HT-29 (cell line): ENCODE results near the gene BOLL. TPM values are rescaled to one million over a fixed set of nuclear protein-coding genes. Genes with fewer than 3 reads are reported as not detected.
"Not testable (repeated sequence)": the region's sequence is repeated elsewhere in the genome, so short reads cannot be mapped to it uniquely, and the experiment has no call there.

Source experiments
- DNase-seq: peaks from one replicate; pipeline ENCODE4 v3.0.0-alpha.2; 2015; ENCODE audit warnings: low spot score
- total RNA-seq: library from RNA; depleted of rRNA; stranded (reverse); fragments of >200 nt; shearing (Covaris generic); gene quantifications from 2 replicates; pipeline ENCODE4 v1.2.3, GENCODE V29; 2014

BOLL gene
- total RNA-seq, 1 experiment from 2014 or later, result not detected

DNA sequence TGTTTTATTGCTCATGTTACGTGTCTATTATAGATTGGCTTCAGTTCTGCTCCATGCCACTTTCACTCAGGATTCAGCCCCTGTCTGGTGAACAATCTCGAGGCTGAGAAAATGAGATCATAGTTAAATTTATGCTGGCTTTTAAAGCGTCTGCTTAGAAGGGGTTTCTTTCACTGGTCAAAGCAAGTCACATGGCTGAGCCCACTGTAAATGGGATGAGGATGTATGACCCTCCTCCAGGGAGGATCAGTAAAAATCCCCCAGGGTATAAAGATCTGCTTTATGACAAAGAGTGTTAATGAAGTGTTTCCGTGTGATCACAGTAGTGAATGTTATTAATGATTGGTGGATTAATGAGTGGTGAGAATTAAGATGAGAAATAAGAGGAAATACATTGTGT is 13.1 kb upstream of the BOLL start:
- no peak for DNase-seq

DNA sequence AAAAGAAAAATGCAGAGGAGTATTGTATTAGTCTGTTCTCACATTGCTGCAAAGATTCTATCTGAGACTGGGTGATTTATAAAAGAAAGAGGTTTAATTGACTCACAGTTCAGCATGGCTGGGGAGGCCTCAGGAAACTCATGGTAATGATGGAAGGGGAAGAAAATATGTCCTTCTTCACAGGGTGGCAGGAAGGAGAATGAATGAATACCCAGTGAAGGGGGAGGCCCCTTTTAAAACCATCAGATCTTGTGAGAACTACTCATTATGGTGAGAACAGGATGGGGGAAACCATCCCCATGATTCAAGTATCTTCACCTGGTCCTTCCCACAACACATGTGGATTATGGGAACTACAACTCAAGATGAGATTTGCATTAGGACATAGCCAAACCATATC is 10.2 kb upstream of the BOLL start:
- DNase-seq, result no peak

DNA sequence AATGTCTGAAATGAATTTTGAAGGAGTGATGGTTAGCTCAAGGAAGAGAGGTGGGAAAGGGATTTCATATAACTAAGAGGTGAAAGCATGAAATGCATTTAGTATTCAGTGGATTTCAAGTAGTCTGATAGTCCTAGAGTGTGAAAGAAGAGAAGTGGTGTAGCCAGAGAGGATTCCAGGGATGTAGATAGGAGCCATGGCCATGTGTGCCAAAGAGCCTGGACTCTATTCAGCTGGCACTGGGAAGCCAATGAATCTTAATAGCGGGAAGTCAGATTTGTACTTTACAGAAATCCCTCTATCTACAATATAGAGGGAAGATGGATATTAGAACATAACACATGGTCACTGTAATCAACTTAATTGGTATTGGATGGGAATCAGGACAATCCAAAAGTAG is 8.3 kb upstream of the BOLL start:
- DNase-seq, result no peak

DNA sequence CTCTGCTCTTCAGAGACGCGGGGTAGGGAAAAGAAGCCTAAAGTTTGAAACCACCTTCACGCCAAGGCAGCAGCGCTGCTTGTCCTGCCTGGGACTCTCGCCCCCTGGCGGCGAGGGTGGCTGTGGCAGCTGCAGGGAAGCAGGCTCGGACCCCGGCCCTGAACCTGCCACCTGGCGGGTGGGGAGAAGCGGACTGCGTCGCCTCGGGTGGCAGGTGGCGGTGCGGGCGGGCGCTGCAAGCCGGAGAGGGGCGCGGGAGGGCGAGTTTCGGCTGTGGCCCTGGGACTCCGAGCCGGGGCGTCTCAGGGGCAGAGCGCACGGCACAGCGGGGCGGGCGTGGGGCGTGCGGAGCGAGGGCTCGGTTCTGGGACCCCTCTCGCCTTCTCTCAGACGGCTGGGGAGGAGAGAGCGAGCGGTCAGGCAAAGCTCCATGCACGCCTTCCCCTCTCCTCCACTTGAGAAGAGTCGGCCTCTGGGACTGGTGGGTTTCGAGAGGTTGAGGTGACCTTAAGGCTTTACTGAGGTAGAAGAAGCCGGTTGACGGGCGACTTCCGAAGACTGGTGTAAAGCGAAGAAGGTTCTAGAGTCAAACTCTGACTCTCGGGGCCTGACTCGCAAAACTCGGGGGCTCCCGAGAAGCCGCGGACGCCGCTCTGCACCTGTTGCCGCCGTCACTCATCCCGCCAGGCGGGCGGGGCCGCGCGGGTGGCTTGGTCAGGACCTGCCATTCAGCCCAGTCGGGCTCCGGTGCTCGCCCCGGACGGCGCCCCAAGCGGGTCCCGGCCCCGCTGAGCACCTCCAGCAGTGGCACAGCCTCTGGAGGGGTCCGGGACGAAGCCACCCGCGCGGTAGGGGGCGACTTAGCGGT is 1.1 kb upstream of the BOLL start:
- no peak for DNase-seq

DNA sequence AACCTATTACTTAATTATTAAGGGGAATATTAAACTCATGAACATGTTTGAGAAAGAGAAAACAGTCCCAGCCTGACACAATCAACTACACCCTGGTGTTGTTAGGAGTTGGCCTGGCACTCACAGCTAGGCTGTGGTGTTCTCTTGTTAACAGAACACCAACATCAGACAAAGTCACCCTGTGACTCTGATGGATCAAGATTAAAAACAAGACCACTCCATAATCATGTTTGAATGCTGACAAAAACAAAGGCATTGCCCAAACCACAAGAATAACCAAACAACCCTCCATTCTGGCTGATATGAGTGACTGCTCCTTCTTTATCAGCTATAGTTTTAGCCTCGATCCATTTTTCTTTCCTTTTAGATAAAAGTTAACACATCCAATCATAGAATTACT is 3.0 kb downstream of the BOLL start:
- no peak for DNase-seq

DNA sequence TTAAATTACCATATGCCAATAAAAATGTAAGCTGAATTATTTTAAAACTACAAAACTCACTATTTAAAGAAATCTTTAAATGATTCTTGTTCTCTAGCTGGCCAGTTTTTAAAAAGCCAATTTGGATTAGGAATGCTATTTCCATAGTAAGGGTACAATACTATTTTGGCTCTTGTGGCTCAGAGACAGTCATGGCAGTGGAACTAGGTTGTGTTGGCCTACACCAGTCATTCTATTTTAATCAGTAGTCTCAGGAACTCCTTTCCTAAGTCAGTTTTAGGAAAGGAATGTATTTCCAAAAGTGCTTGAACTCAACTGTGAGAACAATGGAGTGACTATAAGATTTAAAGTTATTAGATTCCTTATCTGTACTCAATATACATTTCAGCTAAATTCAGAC is 5.9 kb downstream of the BOLL start:
- no peak for DNase-seq

DNA sequence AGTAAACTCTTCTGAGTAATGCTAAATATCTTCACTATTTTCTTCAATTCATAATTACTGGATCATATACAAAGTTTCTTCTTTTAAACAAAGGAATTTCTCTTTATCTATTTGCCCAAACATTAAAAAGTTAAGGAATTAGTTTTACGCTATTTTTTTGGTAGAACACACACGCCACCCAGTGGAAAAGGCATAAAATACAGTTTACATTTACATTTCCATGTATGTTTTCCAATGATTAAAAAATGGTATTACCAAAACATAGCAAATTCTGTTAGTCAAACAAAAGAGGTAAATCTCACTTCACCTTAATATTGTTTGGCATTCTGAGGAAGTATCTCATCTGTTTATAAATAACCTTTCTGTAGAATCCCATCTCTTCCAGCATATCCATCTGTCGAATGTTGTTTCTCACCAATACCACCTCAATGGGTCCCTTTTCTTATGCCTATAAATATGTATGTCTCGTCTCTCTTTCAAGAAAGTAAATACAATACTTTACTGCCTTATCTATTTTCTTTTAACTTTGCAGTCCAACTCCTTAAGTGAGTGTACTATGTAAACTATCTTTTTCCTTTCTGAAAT is 7.2 kb downstream of the BOLL start:
- peak; percentile 61 for DNase-seq

DNA sequence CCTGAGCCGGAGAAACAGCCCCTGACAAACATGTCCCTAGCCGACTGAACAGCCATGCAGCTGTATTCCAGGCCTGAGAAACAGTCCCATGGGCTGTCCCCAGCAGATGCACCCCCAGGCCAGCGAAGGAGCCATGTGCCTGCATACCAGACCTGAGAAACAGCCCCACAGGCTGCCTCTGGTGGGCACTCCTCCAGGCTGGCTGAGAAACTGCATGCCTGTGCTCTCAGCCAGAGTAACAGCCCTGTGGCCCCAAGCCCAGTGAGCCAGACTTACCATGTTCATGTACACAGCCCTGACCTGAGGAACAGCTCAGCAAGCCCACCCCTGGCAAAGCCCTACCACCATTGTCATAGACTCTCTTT is 24.8 kb downstream of the BOLL start:
- DNase-seq, result no peak

DNA sequence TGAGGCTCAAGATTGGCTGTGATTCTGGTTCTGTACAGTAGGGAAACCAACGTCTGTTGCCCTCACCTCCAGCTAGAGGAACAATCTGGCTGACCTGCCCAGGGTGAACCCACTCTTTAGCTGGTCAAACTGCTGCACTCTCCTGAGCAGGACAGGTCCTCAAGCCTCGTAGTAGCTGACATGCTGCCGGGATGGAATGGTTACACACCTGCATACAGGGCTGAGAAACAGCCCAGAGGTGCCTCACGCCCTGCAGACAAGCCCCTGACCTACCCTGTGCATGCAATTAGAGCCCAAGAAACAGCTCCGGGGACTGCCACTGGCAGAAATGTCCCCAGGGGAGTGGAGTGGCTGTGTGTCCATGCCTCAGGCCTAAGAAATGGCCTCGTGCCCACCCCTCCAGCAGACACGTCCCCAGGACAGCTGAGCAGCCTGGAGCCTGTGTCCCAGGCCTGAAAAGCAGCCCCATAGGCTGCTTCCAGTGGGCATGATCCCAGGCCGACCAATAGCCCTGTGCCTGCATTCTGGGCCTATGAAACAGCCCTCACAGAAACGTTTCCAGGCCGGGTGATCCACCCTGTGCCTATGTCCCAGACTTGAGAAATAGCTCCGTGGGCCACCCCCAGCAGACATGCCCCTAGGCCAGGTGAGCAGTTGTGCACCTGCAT is 25.4 kb downstream of the BOLL start:
- no peak for DNase-seq

DNA sequence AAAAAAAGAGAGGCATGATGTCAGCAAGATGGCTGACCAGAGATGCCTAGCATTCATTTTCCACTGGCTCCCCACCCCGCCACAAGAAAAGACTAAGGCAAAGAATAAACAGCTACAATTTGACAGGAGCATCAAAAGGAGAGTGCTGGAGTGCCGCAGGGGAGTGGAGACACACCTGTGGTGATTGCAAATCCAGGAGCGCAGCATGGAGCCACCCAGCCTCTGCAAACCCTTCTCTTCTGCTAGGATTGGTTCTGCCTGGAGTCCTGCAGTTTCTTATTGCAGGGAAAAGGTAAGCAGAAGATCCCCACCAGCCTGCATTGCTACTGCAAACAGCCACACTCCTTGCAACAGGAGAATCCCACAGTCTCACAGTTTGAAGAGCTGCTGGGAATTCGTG is 26.1 kb downstream of the BOLL start:
- no peak for DNase-seq

DNA sequence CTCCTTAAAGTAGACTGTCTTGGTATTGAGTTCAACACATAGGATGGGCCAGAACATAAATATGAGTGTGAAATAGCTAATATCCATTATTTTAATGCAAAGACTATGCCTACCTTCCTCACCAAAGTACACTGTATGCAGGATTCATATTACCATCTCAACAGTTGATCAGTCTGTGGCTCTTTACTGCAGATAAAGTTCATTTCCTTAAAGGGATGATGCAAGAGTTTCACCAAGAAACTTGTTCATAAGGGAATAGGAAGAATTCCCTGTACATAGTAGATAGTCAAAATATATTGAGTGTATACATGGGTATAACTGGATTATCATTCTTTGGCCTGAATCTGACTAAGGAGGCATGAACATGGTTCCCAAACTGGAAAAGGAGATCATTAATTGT is 44.9 kb downstream of the BOLL start:
- no peak for DNase-seq

DNA sequence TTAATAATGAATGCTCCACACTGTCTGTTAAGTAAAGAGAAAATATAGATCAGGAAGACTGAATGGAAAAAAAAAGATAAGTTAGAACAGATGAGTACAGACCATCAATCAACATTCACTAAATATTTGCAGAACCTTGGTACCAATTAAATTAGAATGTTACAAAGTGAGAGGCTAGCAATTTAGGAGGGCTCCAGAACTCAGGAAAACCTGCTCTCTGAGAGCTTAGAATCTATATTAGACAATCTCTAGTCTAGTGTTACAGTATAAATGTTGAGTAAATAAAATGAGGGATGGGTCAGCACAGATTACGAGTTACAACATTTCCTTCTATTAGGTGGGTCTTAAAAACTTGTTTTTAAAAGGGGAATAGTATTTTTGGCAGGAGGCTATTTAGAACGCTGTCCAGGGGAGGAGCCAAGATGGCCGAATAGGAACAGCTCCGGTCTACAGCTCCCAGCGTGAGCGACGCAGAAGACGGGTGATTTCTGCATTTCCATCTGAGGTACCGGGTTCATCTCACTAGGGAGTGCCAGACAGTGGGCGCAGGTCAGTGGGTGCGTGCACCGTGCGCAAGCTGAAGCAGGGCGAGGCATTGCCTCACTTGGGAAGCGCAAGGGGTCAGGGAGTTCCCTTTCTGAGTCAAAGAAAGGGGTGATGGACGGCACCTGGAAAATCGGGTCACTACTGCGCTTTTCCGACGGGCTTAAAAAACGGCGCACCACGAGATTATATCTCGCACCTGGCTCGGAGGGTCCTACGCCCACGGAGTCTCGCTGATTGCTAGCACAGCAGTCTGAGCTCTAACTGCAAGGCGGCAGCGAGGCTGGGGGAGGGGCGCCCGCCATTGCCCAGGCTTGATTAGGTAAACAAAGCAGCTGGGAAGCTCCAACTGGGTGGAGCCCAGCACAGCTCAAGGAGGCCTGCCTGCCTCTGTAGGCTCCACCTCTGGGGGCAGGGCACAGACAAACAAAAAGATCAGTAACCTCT is 56.3 kb downstream of the BOLL start:
- DNase-seq, result not testable (repeated sequence)

DNA sequence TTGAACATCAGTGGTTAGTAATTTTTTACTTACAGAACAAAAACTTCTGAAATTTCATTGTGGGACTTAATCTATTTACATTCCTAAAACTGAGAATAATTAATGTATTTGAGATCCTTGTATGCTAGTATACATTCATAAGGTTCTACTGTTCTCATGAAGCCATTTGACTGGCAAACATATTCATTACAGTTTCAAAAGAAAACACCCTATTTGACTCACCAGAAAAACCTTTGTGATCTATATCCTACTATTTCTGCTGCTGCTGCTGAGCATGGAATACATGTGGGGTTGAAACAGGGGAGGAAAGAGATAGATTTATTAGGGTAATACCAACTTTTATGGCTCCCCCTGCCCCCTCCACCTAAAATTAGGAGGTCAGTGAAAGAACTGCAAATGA is 58.1 kb downstream of the BOLL start:
- no peak for DNase-seq

DNA sequence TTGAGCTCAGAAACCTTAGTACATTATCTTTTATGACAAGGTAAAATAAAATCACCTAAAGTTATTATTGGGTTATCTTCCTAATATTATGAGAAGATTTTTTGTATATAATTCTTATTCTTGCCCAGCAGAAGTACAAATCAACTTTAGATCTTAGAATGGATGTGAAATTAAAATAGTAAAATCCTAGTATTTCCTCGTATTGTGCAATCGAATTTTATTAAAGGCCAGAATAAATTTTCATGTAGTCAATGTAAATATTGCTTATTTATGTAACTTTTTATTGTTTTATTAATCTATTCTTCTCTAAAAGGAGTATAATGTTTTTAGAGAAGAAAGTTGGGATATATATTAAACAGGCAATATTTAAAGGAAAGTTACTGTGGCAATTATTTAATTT is 67.3 kb downstream of the BOLL start:
- DNase-seq, result no peak

DNA sequence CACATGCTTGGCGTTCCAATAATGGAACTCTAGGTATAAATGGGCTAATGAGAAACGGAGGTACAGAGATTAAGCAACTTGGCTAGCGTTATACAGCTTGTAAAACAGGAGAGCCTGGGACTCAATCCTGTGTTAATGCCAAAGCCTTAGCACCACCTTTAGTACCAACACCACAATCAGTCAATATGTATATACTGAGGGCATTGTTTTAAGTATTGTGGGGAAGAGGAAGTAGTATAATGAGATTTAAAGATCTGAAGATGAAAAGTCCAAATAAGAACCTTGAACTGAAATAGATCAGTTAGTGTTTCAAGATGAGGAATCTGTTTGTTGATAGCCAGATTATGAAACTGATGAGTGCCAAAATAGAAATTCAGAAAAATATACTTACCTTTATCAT is 71.8 kb downstream of the BOLL start:
- DNase-seq, result no peak

DNA sequence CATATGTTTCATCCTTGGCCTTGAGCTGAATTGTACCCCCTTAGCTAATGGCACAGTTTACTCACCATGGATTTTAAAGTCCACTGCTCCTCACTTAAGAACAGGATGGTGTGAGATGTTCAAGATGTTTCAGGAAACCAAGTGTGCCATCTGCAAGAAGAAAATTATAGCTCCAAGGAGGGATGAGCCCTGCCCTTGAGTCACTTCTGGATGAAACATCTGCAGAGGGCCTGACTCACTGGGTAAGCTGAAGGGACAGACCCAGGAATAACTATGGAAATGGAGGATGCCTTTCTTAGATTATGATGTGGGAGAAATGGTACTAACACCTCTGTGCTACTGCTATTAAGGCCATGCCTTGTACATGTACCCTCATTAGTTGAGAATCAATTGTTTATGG is 73.5 kb downstream of the BOLL start:
- no peak for DNase-seq

DNA sequence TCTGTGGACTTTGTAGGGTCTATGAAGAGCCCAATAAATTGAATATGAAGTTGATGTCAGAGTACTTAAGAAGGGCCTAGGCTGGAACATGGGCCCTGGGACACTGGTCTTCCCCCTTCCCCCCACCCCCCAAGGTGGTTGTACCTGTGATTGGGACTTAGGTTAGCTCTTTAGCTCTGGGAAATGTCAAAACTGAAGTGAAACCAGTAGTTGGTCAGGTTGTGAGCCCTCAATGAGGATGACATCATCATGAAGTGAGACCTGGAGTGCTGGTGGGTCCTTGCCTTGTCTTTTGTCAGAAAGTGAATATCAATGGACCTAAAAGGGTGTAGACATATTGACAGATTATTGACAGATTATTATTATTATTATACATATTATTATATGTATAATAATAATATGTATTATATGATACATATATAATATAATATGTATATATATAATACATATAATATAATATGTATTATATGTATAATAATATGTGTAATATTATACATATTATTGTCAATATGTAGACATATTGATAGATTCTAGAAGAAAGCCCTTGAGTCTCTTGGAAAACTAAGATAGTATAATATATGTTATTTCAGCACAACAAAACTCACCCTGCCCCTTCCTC is 74.6 kb downstream of the BOLL start:
- no peak for DNase-seq

DNA sequence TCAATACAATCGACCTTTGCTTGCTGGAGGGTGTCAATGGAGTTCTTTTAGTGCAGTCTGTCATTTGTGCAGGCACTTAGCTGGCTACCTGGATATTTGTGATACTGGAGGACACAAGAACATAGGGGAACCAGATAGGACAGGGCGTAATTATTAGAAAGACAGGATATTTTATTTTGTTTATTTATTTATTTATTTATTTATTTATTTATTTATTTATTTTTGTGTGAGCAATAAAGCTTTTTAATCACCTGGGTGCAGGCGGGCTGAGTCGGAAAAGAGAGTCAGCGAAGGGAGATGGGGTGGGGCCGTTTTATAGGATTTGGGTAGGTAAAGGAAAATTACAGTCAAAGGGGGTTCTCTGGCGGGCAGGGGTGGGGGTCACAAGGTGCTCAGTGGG is 76.0 kb downstream of the BOLL start:
- not testable (repeated sequence) for DNase-seq

DNA sequence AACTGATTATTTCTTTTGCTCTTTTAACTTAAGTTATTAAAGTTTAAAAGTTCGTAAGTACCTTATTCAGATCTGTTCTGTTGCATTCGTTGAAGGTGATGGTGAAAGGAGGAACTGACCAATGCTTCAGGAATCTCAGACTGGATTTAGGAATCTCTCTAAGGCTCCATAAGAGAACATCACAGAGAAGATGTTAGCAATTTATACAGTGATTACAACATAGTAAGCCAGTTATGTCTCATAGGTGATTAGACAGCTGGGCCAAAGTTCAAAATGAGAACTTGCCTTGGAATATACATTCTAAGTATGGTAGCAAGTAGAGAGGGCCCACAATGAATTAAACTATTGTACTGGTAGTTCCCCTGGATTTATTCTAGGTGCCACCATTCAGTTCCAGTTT is 76.8 kb downstream of the BOLL start:
- no peak for DNase-seq

DNA sequence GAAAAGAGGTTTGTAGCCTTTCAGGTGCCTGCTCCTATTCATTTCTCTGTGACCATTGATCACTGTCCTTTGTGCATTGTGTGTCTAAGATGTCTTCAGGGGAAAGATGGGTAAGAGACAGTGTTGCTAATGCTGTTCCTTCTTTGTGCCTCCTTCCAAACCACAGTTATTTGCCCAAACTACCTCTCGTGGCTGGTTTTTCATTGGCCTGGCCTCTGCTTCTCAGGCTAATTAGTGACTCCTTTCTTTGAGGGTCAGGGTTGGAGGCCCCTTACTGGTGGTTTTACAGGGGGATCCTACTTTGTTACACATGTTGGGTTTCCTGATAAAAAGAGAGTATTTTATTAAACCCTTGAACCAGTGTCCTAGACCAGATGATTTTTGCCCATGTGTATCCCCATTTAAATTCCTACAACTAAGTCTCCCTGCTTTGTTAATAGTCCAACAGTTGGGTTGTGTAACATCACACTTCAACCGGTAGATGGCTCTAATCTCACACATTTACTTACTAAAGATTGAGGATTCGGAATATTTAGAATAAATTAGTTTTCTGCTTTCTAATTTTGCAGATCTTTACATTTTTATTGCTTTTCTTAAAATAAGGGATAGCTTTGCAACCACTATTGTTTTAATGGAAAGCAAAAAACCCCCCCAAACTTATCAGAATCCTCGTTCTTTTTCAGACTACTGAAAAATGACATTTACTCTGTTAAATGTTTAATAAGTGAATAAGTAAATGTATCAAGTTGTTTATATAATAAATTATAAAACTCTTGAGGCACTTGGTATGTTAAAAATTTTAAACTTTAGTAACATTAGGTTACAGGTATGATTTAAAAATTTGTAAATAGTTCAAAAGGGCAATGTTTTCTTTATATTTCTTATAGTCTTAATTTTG is 77.6 kb downstream of the BOLL start:
- DNase-seq, result peak; percentile 62
